Colonic mucosa (tissue), 4 donors: Measurements from ENCODE around the gene MITF. TPM values are rescaled to one million over a fixed set of nuclear protein-coding genes. Genes with fewer than 3 reads are reported as not detected.

Experiments used
- DNase-seq: peaks from one replicate; pipeline ENCODE4 v3.0.0-alpha.2; 2020
- H3K27ac ChIP-seq: fragments of 200-600 bp; one replicate; pipeline ENCODE4 v1.8.0; 2021
- H3K27me3 ChIP-seq: fragments of 200-600 bp; one replicate; pipeline ENCODE4 v1.8.0; 2021
- H3K36me3 ChIP-seq: fragments of 200-600 bp; one replicate; pipeline ENCODE4 v1.8.0; 2021
- H3K4me1 ChIP-seq: fragments of 200-600 bp; one replicate; pipeline ENCODE4 v1.8.0; 2021; ENCODE audit warnings: mild to moderate bottlenecking
- H3K4me3 ChIP-seq: fragments of 200-600 bp; one replicate; pipeline ENCODE4 v1.8.0; 2021
- H3K9ac ChIP-seq, 2 donors: one replicate each; pipeline ENCODE4 v1.7.0; 2013; ENCODE audit warnings: control low read depth in 2 of 2, low read depth in 2 of 2, low read length in 2 of 2
- H3K9me3 ChIP-seq: fragments of 200-600 bp; one replicate; pipeline ENCODE4 v1.8.0; 2021
- CTCF ChIP-seq: fragments of 200-600 bp; IDR thresholded peaks from one replicate; pipeline ENCODE4 v1.8.0; 2022; ENCODE audit warnings: antibody characterized with exemption, mild to moderate bottlenecking
- intact Hi-C: fragments of 100-400 bp; cut with DNase I; formaldehyde crosslinking; loops from one replicate; pipeline ENCODE4 v1.14.1; 2022
- total RNA-seq, 2 donors: library from RNA; stranded (reverse); fragmentation: NEBNext Ultra II Directional in 1 of 2; extraction: Animal tissue kit (Norgen Biotek cat#: 25700) in 1 of 2; gene quantifications; one replicate each; pipeline ENCODE4 v1.2.1, GENCODE V29; 2021
- donor health status: healthy.
- donor health status: DM: no; HTN: no; CAD: no.
- donor health status: DM: no; HTN: no; CAD: no.

MITF gene
- total RNA-seq, 2 donors from 2014 or later = 2.9 to 5.8 TPM

GRCh38 chr3:69815970-69816369 lies 76.7 kb downstream of the MITF start:
- H3K36me3 ChIP-seq = no peaks in the 10 kb centered on the region
- DNase-seq = no peak
- no peak for TF ChIP-seq CTCF
- no peaks in the 10 kb centered on the region for H3K27me3 ChIP-seq
- H3K4me1 ChIP-seq = no peaks in the 10 kb centered on the region
- intact Hi-C loops = no loop called here
- no peak overlapping the region for H3K4me3 ChIP-seq
- H3K9me3 ChIP-seq = no peaks in the 10 kb centered on the region
- no peak overlapping the region for H3K27ac ChIP-seq
- no peak overlapping the region for H3K9ac ChIP-seq

GRCh38 chr3:69817988-69818387 lies 78.7 kb downstream of the MITF start:
- DNase-seq = no peak
- TF ChIP-seq CTCF = no peak
- H3K4me3 ChIP-seq = no peak overlapping the region
- H3K4me1 ChIP-seq = no peaks in the 10 kb centered on the region
- no peak overlapping the region for H3K9ac ChIP-seq
- no peaks in the 10 kb centered on the region for H3K9me3 ChIP-seq
- no peaks in the 10 kb centered on the region for H3K27me3 ChIP-seq
- no peak overlapping the region for H3K27ac ChIP-seq
- no peaks in the 10 kb centered on the region for H3K36me3 ChIP-seq
- intact Hi-C loops = no loop called here

- no peak for TF ChIP-seq CTCF
- no peak overlapping the region for H3K9ac ChIP-seq
- H3K27ac ChIP-seq = no peak overlapping the region
- H3K4me1 ChIP-seq = no peaks in the 10 kb centered on the region
- no peaks in the 10 kb centered on the region for H3K27me3 ChIP-seq
- no peaks in the 10 kb centered on the region for H3K36me3 ChIP-seq
- no peak overlapping the region for H3K4me3 ChIP-seq
- intact Hi-C loops = no loop called here
- H3K9me3 ChIP-seq = no peaks in the 10 kb centered on the region
- no peak for DNase-seq
These were observed 80.0 kb downstream of the MITF start for GRCh38 chr3:69819282-69819681.

GRCh38 chr3:69821133-69821532 lies 81.9 kb downstream of the MITF start:
- no peak overlapping the region for H3K27ac ChIP-seq
- DNase-seq = no peak
- H3K9ac ChIP-seq = no peak overlapping the region
- H3K4me1 ChIP-seq = no peaks in the 10 kb centered on the region
- no peaks in the 10 kb centered on the region for H3K36me3 ChIP-seq
- H3K4me3 ChIP-seq = no peak overlapping the region
- TF ChIP-seq CTCF = no peak
- no peaks in the 10 kb centered on the region for H3K27me3 ChIP-seq
- intact Hi-C loops = no loop called here
- no peaks in the 10 kb centered on the region for H3K9me3 ChIP-seq

- H3K9ac ChIP-seq = no peak overlapping the region
- no peak overlapping the region for H3K27ac ChIP-seq
- TF ChIP-seq CTCF = no peak
- H3K4me1 ChIP-seq = no peaks in the 10 kb centered on the region
- intact Hi-C loops = no loop called here
- H3K27me3 ChIP-seq = no peaks in the 10 kb centered on the region
- no peaks in the 10 kb centered on the region for H3K9me3 ChIP-seq
- H3K4me3 ChIP-seq = no peak overlapping the region
- no peaks in the 10 kb centered on the region for H3K36me3 ChIP-seq
- DNase-seq = no peak
These were observed 84.5 kb downstream of the MITF start for GRCh38 chr3:69823743-69824142.

GRCh38 chr3:69825446-69825845 lies 86.2 kb downstream of the MITF start:
- intact Hi-C loops = no loop called here
- DNase-seq = no peak
- no peak overlapping the region for H3K9ac ChIP-seq
- H3K4me3 ChIP-seq = no peak overlapping the region
- no peak overlapping the region for H3K27ac ChIP-seq
- no peaks in the 10 kb centered on the region for H3K36me3 ChIP-seq
- H3K4me1 ChIP-seq = no peaks in the 10 kb centered on the region
- no peak for TF ChIP-seq CTCF
- no peaks in the 10 kb centered on the region for H3K9me3 ChIP-seq
- no peaks in the 10 kb centered on the region for H3K27me3 ChIP-seq
